PFSK-1 (cell line): ENCODE measurements around the gene ACE.

Experiments used
- FOXP2 ChIP-seq: optimal IDR thresholded peaks from 2 replicates; pipeline ENCODE3; 2011; ENCODE audit warnings: borderline replicate concordance, control low read depth, inconsistent platforms; ENCODE audit not compliant: insufficient read depth; ENCODE audit errors: extremely low read length, extremely low read depth
- POLR2AphosphoS5 ChIP-seq: IDR thresholded peaks from 2 replicates; pipeline ENCODE4 v1.6.1; 2012; ENCODE audit warnings: low read depth, mild to moderate bottlenecking, control low read depth, low read length, moderate library complexity
- SIN3A ChIP-seq: IDR thresholded peaks from 2 replicates; pipeline ENCODE4 v1.6.1; 2012; ENCODE audit warnings: mild to moderate bottlenecking, low read length, moderate library complexity, borderline replicate concordance; ENCODE audit not compliant: insufficient read depth
- TAF1 ChIP-seq: IDR thresholded peaks from 2 replicates; pipeline ENCODE4 v1.6.1; 2012; ENCODE audit warnings: low read length, control low read depth, borderline replicate concordance; ENCODE audit not compliant: insufficient read depth
- TF ChIP-seq, protein P1 (sequence below), 2 experiments: IDR thresholded peaks; 2 replicates each; pipeline versions ENCODE4 v1.6.1 to v1.8.0; 2011 to 2012; ENCODE audit warnings: low read depth in 2 of 2, low read length in 2 of 2, control low read depth in 1 of 2, inconsistent platforms in 1 of 2, mild to moderate bottlenecking in 1 of 2, moderate library complexity in 1 of 2; ENCODE audit not compliant: insufficient read depth in 1 of 2

The ACE gene

DNA sequence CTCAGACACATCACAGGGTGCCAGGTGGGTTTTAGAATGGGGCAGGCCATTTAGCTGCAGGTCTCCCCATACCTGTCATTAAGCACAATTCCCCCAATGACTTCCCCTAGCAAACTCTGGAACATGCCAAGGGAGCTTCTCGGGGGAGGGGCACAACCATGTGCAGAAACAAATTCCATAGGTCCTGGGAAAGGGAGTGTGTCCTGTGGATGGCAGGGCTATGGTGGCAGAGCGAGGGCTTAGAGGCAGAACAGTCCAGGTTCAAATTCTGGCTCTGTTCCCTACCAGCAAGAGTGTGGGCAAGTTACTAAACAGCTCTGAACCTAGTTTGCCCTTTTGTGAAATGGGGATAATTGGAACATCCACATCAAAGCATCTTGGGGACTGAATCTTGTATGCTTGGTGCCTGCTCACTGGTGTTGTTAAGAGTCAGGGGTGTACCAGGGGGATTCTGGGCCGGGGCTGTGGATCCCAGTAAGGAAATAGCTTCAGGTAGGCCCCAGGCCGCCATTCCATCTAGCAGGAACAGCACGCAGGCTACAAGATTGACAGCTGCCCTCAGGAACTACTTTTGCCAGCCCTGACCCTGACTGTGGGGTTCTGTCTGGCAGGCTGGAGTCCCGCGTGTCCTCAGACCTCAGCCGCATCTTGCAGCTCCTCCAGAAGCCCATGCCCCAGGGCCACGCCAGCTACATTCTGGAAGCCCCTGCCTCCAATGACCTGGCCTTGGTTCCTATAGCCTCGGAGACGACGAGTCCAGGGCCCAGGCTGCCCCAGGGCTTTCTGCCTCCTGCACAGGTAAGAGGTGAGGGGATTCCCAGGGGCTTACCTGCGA is 67.8 kb downstream of the ACE start:
- TF ChIP-seq TAF1 (no peak), FOXP2 (no peak), SIN3A (no peak), POLR2AphosphoS5 (no peak)
- TF ChIP-seq, protein P1, sequence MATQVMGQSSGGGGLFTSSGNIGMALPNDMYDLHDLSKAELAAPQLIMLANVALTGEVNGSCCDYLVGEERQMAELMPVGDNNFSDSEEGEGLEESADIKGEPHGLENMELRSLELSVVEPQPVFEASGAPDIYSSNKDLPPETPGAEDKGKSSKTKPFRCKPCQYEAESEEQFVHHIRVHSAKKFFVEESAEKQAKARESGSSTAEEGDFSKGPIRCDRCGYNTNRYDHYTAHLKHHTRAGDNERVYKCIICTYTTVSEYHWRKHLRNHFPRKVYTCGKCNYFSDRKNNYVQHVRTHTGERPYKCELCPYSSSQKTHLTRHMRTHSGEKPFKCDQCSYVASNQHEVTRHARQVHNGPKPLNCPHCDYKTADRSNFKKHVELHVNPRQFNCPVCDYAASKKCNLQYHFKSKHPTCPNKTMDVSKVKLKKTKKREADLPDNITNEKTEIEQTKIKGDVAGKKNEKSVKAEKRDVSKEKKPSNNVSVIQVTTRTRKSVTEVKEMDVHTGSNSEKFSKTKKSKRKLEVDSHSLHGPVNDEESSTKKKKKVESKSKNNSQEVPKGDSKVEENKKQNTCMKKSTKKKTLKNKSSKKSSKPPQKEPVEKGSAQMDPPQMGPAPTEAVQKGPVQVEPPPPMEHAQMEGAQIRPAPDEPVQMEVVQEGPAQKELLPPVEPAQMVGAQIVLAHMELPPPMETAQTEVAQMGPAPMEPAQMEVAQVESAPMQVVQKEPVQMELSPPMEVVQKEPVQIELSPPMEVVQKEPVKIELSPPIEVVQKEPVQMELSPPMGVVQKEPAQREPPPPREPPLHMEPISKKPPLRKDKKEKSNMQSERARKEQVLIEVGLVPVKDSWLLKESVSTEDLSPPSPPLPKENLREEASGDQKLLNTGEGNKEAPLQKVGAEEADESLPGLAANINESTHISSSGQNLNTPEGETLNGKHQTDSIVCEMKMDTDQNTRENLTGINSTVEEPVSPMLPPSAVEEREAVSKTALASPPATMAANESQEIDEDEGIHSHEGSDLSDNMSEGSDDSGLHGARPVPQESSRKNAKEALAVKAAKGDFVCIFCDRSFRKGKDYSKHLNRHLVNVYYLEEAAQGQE (IDR thresholded peaks at IDR 0.05; ENCODE audit: insufficient read depth in 1 of 2, low read depth in 2 of 2, low read length in 2 of 2) = no peak

DNA sequence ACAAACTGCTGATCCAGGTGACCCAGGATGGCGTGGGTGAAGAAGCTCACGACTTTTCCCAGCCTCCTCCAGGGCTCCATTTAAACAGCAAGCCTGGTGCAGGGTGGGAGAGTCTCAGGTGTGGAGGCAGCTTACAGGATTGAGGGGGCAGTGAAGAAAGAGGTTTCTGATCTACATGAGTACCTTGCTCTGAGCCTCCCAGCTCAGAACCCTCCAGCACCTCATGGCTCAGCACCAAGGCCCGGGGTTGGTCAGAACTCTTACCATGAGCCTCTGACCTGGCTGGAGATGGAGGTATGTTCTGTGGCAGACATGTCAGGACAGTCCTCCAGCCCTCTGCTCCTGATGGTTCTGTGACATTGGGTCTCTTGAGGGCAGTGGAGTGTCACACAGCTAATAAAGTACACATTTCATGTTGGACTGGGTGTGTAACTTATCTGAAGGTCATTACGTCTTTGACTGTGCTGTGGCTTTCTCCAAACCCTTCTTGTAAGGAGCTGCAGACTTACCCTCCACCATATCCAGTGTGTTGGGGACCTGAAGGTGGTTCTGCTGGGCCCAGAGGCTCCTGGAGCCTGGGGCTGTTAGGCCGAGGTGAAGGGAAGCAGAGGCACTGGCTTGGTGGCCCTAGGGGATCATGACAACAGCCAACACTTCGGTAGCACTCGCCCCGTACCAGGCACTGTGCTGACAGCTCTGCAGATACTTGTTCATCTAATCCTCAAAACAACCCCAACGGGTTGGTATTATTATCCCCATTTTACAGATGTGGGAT is 69.6 kb downstream of the ACE start:
- TF ChIP-seq FOXP2 = no peak
- TF ChIP-seq, protein P1 (IDR thresholded peaks at IDR 0.05; ENCODE audit: insufficient read depth in 1 of 2, low read depth in 2 of 2, low read length in 2 of 2) = no peak
- no peak for TF ChIP-seq SIN3A
- no peak for TF ChIP-seq POLR2AphosphoS5
- no peak for TF ChIP-seq TAF1

DNA sequence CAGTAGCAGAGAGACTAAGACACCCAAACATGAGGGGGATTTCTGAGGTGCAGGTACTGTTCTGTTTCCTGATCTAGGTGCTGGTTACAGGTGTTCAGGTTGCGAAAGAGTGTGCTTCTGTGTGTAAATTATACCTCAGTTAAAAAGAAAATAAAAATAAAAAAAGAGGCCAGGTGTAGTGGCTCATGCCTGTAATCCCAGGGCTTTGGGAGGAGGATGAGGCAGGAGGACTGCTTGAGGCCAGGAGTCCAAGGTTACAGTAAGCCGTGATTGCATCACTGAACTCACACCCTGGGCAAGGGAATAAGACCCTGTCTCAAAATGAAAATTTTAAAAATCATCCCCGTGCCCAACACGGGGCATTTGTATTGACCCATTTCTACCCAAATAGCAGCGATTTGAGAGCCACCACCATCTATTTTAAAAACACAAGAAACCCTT is 70.2 kb downstream of the ACE start:
- TF ChIP-seq POLR2AphosphoS5 = no peak
- no peak for TF ChIP-seq FOXP2
- TF ChIP-seq, protein P1 (IDR thresholded peaks at IDR 0.05; ENCODE audit: insufficient read depth in 1 of 2, low read depth in 2 of 2, low read length in 2 of 2) = no peak
- TF ChIP-seq SIN3A = no peak
- TF ChIP-seq TAF1 = no peak
